Upper lobe of left lung (tissue), 6 donors: ENCODE results near the gene NISCH. TPM values are rescaled to one million over a fixed set of nuclear protein-coding genes. Genes with fewer than 3 reads are reported as not detected.
"Not testable (repeated sequence)": the region's sequence is repeated elsewhere in the genome, so short reads cannot be mapped to it uniquely, and the experiment has no call there.

Experiments used
- ATAC-seq, 2 donors: fragments of 200-7000 bp; cut with Tn5 transposase; one replicate each; pipeline ENCODE4 v1.9.1; 2022; ENCODE audit warnings: mild to moderate bottlenecking in 2 of 2, moderate library complexity in 2 of 2; ENCODE audit not compliant: low FRiP score in 2 of 2
- DNase-seq, 2 donors: peaks; one replicate each; pipeline ENCODE4 v3.0.0-alpha.2; 2019 to 2020
- H3K27ac ChIP-seq, 4 donors: fragments of 200-600 bp; sonication (generic); one replicate each; pipeline ENCODE4 v1.5.1; 2016 to 2019
- H3K27me3 ChIP-seq, 4 donors: fragments of 200-600 bp; sonication (generic); one replicate each; pipeline ENCODE4 v1.5.1; 2017 to 2019
- H3K36me3 ChIP-seq, 4 donors: fragments of 200-600 bp; sonication (generic); one replicate each; pipeline ENCODE4 v1.5.1; 2016 to 2019
- H3K4me1 ChIP-seq, 4 donors: fragments of 200-600 bp; sonication (generic); one replicate each; pipeline ENCODE4 v1.5.1; 2018 to 2019
- H3K4me3 ChIP-seq, 4 donors: fragments of 200-600 bp; sonication (generic); one replicate each; pipeline ENCODE4 v1.5.1; 2017 to 2019; ENCODE audit warnings: mild to moderate bottlenecking in 2 of 4, moderate library complexity in 1 of 4
- H3K9me3 ChIP-seq, 4 donors: fragments of 200-600 bp; sonication (generic); one replicate each; pipeline ENCODE4 v1.5.1; 2018 to 2019
- CTCF ChIP-seq, 6 experiments: fragments of 450-650 bp in 4 of 6; fragments of 200-600 bp in 2 of 6; sonication (generic) in 2 of 6; IDR thresholded peaks; one replicate each; pipeline ENCODE4 v1.5.1; 2016 to 2019; ENCODE audit warnings: antibody characterized with exemption in 6 of 6
- EP300 ChIP-seq, 4 donors: sonication (generic); formaldehyde crosslinking; IDR thresholded peaks; one replicate each; pipeline ENCODE4 v1.5.1; 2017; ENCODE audit warnings: antibody characterized with exemption in 4 of 4, control low read depth in 2 of 4
- POLR2A ChIP-seq, 4 donors: fragments of 450-650 bp; IDR thresholded peaks; one replicate each; pipeline ENCODE4 v1.5.1; 2016 to 2017; ENCODE audit warnings: antibody characterized with exemption in 4 of 4, mild to moderate bottlenecking in 2 of 4
- POLR2AphosphoS5 ChIP-seq, 2 donors: sonication (generic); formaldehyde crosslinking; IDR thresholded peaks; one replicate each; pipeline ENCODE4 v1.5.1; 2017; ENCODE audit warnings: antibody characterized with exemption in 2 of 2
- WGBS, 2 donors: methylation state at CpG; one replicate each; pipeline ENCODE4 v1.1.5; 2017 to 2018; 5-methylcytosine and 5-hydroxymethylcytosine counted together
- total RNA-seq, 6 donors: library from RNA; depleted of rRNA in 4 of 6; stranded (reverse); fragments of >200 nt in 4 of 6; gene quantifications; one replicate each; pipeline versions ENCODE4 v1.1.0 to v1.2.1, GENCODE V29; 2016 to 2021
- donor health status: DM: no; HTN: no; CAD: no; lungs with moderate emphysema.
- donor health status: DM: no; HTN: yes; CAD: no; lungs with severe emphysema.

NISCH gene
- total RNA-seq, 6 donors from 2014 or later = 60.7 to 288 (median 83.0) TPM

- H3K27me3 ChIP-seq = no peaks in the 10 kb centered on the region
- H3K36me3 ChIP-seq = peaks cover 0 to 74% (median 25%) of the 10 kb centered on the region in 4 donors
- peak overlapping the region in 1 of 4 donors; percentile 79 for H3K27ac ChIP-seq
- 94 to 95% methylated on average over 10 to 26 of the region's 26 CpGs for WGBS, 2 donors
- no peak for TF ChIP-seq CTCF (IDR thresholded peaks at IDR 0.05)
- TF ChIP-seq POLR2A (IDR thresholded peaks at IDR 0.05) = no peak
- TF ChIP-seq POLR2AphosphoS5 (IDR thresholded peaks at IDR 0.05) = no peak
- TF ChIP-seq EP300 (IDR thresholded peaks at IDR 0.05) = no peak
- ATAC-seq (no peak), DNase-seq (peak in 1 of 2 donors; percentile 70)
- peaks cover 33 to 44% (median 38%) of the 10 kb centered on the region in 4 donors for H3K4me1 ChIP-seq
- H3K4me3 ChIP-seq = no peak overlapping the region
- no peaks in the 10 kb centered on the region for H3K9me3 ChIP-seq
These were observed 68.2 kb downstream of the NISCH start for GRCh38 chr3:52523386-52524257.

GRCh38 chr3:52524258-52524751, 68.9 kb downstream of the NISCH start:
- H3K4me1 ChIP-seq = peaks cover 36 to 43% (median 39%) of the 10 kb centered on the region in 4 donors
- no peak overlapping the region for H3K4me3 ChIP-seq
- H3K27ac ChIP-seq = peak overlapping the region; percentile 76 to 83 (median 80)
- no peaks in the 10 kb centered on the region for H3K9me3 ChIP-seq
- WGBS, 2 donors = 94 to 95% methylated on average over 18 of the region's 18 CpGs
- no peak for ATAC-seq
- peak in 1 of 2 donors; percentile 76 for DNase-seq
- TF ChIP-seq EP300 (IDR thresholded peaks at IDR 0.05) = no peak
- no peak for TF ChIP-seq POLR2A (IDR thresholded peaks at IDR 0.05)
- TF ChIP-seq CTCF (IDR thresholded peaks at IDR 0.05) = no peak
- TF ChIP-seq POLR2AphosphoS5 (IDR thresholded peaks at IDR 0.05) = no peak
- H3K36me3 ChIP-seq = peaks cover 0 to 75% (median 25%) of the 10 kb centered on the region in 4 donors
- no peaks in the 10 kb centered on the region for H3K27me3 ChIP-seq

GRCh38 chr3:52524752-52525679, 69.6 kb downstream of the NISCH start:
- DNase-seq (peak in 1 of 2 donors; percentile 83), ATAC-seq (peak in 1 of 2 donors; percentile 67)
- Histone ChIP-seq H3K36me3 (peaks cover 0 to 68% (median 22%) of the 10 kb centered on the region in 4 donors), H3K9me3 (no peaks in the 10 kb centered on the region), H3K27ac (peak overlapping the region; percentile 76 to 83 (median 80)), H3K27me3 (no peaks in the 10 kb centered on the region), H3K4me1 (peaks cover 43 to 50% (median 46%) of the 10 kb centered on the region in 4 donors), H3K4me3 (no peak overlapping the region)
- 53% methylated on average over 7 to 33 of the region's 34 CpGs for whole genome bisulfite sequencing, 2 donors
- TF ChIP-seq POLR2A (IDR thresholded peaks at IDR 0.05) = no peak
- peak in 1 of 2 donors; percentile 21 for TF ChIP-seq POLR2AphosphoS5 (IDR thresholded peaks at IDR 0.05)
- TF ChIP-seq EP300 (IDR thresholded peaks at IDR 0.05) = peak in 1 of 4 donors; percentile 4
- no peak for TF ChIP-seq CTCF (IDR thresholded peaks at IDR 0.05)

- DNase-seq (peak; percentile 48 to 70), ATAC-seq (peak; percentile 15 to 78)
- Histone ChIP-seq H3K4me3 (no peak overlapping the region), H3K4me1 (peaks cover 45 to 59% (median 50%) of the 10 kb centered on the region in 4 donors), H3K27me3 (no peaks in the 10 kb centered on the region), H3K9me3 (no peaks in the 10 kb centered on the region), H3K36me3 (peaks cover 0 to 59% (median 17%) of the 10 kb centered on the region in 4 donors), H3K27ac (peak overlapping the region; percentile 76 to 83 (median 80))
- TF ChIP-seq POLR2AphosphoS5 (IDR thresholded peaks at IDR 0.05) (no peak), POLR2A (IDR thresholded peaks at IDR 0.05) (peak in 1 of 4 donors; percentile 50), CTCF (IDR thresholded peaks at IDR 0.05) (no peak), EP300 (IDR thresholded peaks at IDR 0.05) (no peak)
- WGBS, 2 donors = 70 to 79% methylated on average over 6 to 9 of the region's 9 CpGs
These were observed 70.5 kb downstream of the NISCH start for GRCh38 chr3:52525680-52526561.

- not testable (repeated sequence) for H3K4me3 ChIP-seq, H3K27me3 ChIP-seq, DNase-seq, H3K9me3 ChIP-seq, ATAC-seq
- Histone ChIP-seq H3K4me1 (peaks cover 46 to 66% (median 54%) of the 10 kb centered on the region in 4 donors), H3K27ac (peak overlapping the region; percentile 76 to 83 (median 80)), H3K36me3 (peaks cover 0 to 52% (median 15%) of the 10 kb centered on the region in 4 donors)
- WGBS, 2 donors = 77 to 82% methylated on average over 5 of the region's 5 CpGs
These were observed 71.3 kb downstream of the NISCH start for GRCh38 chr3:52526671-52527038.
